Mucosa of gallbladder (tissue), 1 donor: ENCODE results near the gene SIMC1. TPM values are rescaled to one million over a fixed set of nuclear protein-coding genes. Genes with fewer than 3 reads are reported as not detected.
A peak's percentile ranks its signal among the peaks of the same experiment; 100 is the strongest.
"Not testable (repeated sequence)": the region's sequence is repeated elsewhere in the genome, so short reads cannot be mapped to it uniquely, and the experiment has no call there.

Experiments used
- DNase-seq: peaks from one replicate; pipeline ENCODE4 v3.0.0-alpha.2; 2020; ENCODE audit warnings: low spot score
- total RNA-seq: library from RNA; stranded (reverse); gene quantifications from one replicate; pipeline ENCODE4 v1.2.1, GENCODE V29; 2021
- donor health status: DM: no; HTN: no; CAD: no.

The SIMC1 gene
- total RNA-seq = 23.3 TPM

GRCh38 chr5:176237971-176238644 is at the start of gene SIMC1:
Gene SIMC1 (plus strand): TSS chr5:176238424. CDS start chr5:176238509, 85 bp downstream.
- peak; percentile 17 for DNase-seq

- no peak for DNase-seq
These were observed 49.6 kb upstream of the SIMC1 start for GRCh38 chr5:176188506-176189193.

- no peak for DNase-seq
These were observed 48.4 kb upstream of the SIMC1 start for GRCh38 chr5:176189857-176190256.

- no peak for DNase-seq
These were observed 47.1 kb upstream of the SIMC1 start for GRCh38 chr5:176190886-176191755.

- no peak for DNase-seq
These were observed 46.0 kb upstream of the SIMC1 start for GRCh38 chr5:176192094-176192721.

- not testable (repeated sequence) for DNase-seq
These were observed 45.5 kb upstream of the SIMC1 start for GRCh38 chr5:176192722-176193117.

- not testable (repeated sequence) for DNase-seq
These were observed 44.6 kb upstream of the SIMC1 start for GRCh38 chr5:176193636-176194035.

GRCh38 chr5:176194238-176195083 is 43.8 kb upstream of the SIMC1 start:
- DNase-seq = not testable (repeated sequence)

- not testable (repeated sequence) for DNase-seq
These were observed 43.2 kb upstream of the SIMC1 start for GRCh38 chr5:176195084-176195413.

- DNase-seq = not testable (repeated sequence)
These were observed 42.6 kb upstream of the SIMC1 start for GRCh38 chr5:176195487-176196207.

- DNase-seq = not testable (repeated sequence)
These were observed 41.4 kb upstream of the SIMC1 start for GRCh38 chr5:176196781-176197180.

GRCh38 chr5:176197234-176197858 is 40.9 kb upstream of the SIMC1 start:
- DNase-seq = not testable (repeated sequence)

- DNase-seq = not testable (repeated sequence)
These were observed 39.9 kb upstream of the SIMC1 start for GRCh38 chr5:176198299-176198698.

- DNase-seq = not testable (repeated sequence)
These were observed 39.1 kb upstream of the SIMC1 start for GRCh38 chr5:176198991-176199733.

GRCh38 chr5:176199803-176200399 is 38.3 kb upstream of the SIMC1 start:
- not testable (repeated sequence) for DNase-seq

- DNase-seq = no peak
These were observed 36.4 kb upstream of the SIMC1 start for GRCh38 chr5:176201811-176202210.

- no peak for DNase-seq
These were observed 35.1 kb upstream of the SIMC1 start for GRCh38 chr5:176203086-176203485.

GRCh38 chr5:176203535-176203934 is 34.7 kb upstream of the SIMC1 start:
- not testable (repeated sequence) for DNase-seq
